H1 (cell line): ENCODE results near the gene SAE1. TPM values are rescaled to one million over a fixed set of nuclear protein-coding genes. Genes with fewer than 3 reads are reported as not detected.

Source experiments
- CTCF ChIA-PET: fragments of 300-600 bp; sonication (Branson Sonifier 250); formaldehyde crosslinking; loops from one replicate; lab custom pipeline; 2021; ENCODE audit not compliant: partially characterized antibody; lab: Charles Lee
- POLR2A ChIA-PET: fragments of 300-600 bp; sonication (Branson Sonifier 250); formaldehyde crosslinking; loops from one replicate; lab custom pipeline; 2021; ENCODE audit warnings: inconsistent platforms; ENCODE audit not compliant: partially characterized antibody; lab: Charles Lee
- DNase-seq, 2 experiments: peaks; one replicate each; pipeline versions ENCODE4 v3.0.0 to v3.0.0-alpha.2; 2010 to 2022; ENCODE audit warnings: low spot score in 2 of 2, low read depth in 1 of 2, mixed read lengths in 1 of 2
- FAIRE-seq: peaks from 2 replicates; lab custom pipeline; 2011; peaks lifted over from hg19 to GRCh38; lab: Jason Lieb, UNC
- H2AFZ ChIP-seq: 2 replicates; pipeline ENCODE4 v1.8.1; 2012; ENCODE audit warnings: low read length, inconsistent platforms
- H2AK5ac ChIP-seq: 2 replicates; pipeline ENCODE4 v1.6.1; 2013; ENCODE audit warnings: low read depth, low read length
- H2BK120ac ChIP-seq: replicated peaks from 2 replicates; pipeline ENCODE3; 2013; ENCODE audit warnings: low read depth, low read length, inconsistent platforms
- H2BK12ac ChIP-seq: 2 replicates; pipeline ENCODE4 v1.6.1; 2013; ENCODE audit warnings: low read depth, low read length
- H2BK15ac ChIP-seq: 2 replicates; pipeline ENCODE4 v1.6.1; 2013; ENCODE audit warnings: low read length
- H2BK20ac ChIP-seq: 2 replicates; pipeline ENCODE4 v1.6.1; 2013; ENCODE audit warnings: low read length
- H2BK5ac ChIP-seq: 2 replicates; pipeline ENCODE4 v1.6.1; 2013; ENCODE audit warnings: low read depth, low read length
- H3K14ac ChIP-seq: 2 replicates; pipeline ENCODE4 v1.6.1; 2013; ENCODE audit warnings: inconsistent platforms; ENCODE audit not compliant: insufficient read length
- H3K18ac ChIP-seq: 2 replicates; pipeline ENCODE4 v1.6.1; 2013; ENCODE audit warnings: low read length; ENCODE audit errors: extremely low read depth
- H3K23ac ChIP-seq: 2 replicates; pipeline ENCODE4 v1.6.1; 2013; ENCODE audit warnings: inconsistent platforms; ENCODE audit not compliant: insufficient read length
- H3K23me2 ChIP-seq: 2 replicates; pipeline ENCODE4 v1.6.1; 2013; ENCODE audit warnings: low read depth, low read length
- H3K27ac ChIP-seq: 2 replicates; pipeline ENCODE4 v1.6.1; 2011; ENCODE audit warnings: low read depth, low read length, inconsistent platforms
- H3K27me3 ChIP-seq, 4 experiments: replicated peaks in 1 of 4; 1 replicate in 1 of 4; 2 replicates in 3 of 4; pipeline versions ENCODE4 v1.6.1 to v1.8.1; 2011 to 2013; ENCODE audit warnings: low read length in 3 of 4, mild to moderate bottlenecking in 3 of 4, inconsistent platforms in 2 of 4, mixed read lengths in 2 of 4, moderate library complexity in 1 of 4; ENCODE audit not compliant: control insufficient read depth in 3 of 4, insufficient read depth in 3 of 4; ENCODE audit errors: extremely low read depth in 1 of 4
- H3K36me3 ChIP-seq, 4 experiments: 2 replicates each; pipeline versions ENCODE4 v1.6.1 to v1.8.1; 2011 to 2013; ENCODE audit warnings: mild to moderate bottlenecking in 4 of 4, low read length in 3 of 4, moderate library complexity in 2 of 4, control low read depth in 1 of 4, inconsistent platforms in 1 of 4; ENCODE audit not compliant: insufficient read depth in 4 of 4, control insufficient read depth in 2 of 4
- H3K4ac ChIP-seq: replicated peaks from 2 replicates; pipeline ENCODE3; 2013; ENCODE audit warnings: low read length, low read depth, mixed read lengths, inconsistent platforms; ENCODE audit not compliant: insufficient read length
- H3K4me1 ChIP-seq, 4 experiments: replicated peaks in 1 of 4; 1 replicate in 1 of 4; 2 replicates in 3 of 4; pipeline versions ENCODE4 v1.6.1 to v1.8.1; 2011 to 2013; ENCODE audit warnings: low read length in 3 of 4, inconsistent platforms in 2 of 4, mixed read lengths in 1 of 4; ENCODE audit not compliant: insufficient read depth in 4 of 4, control insufficient read depth in 3 of 4
- H3K4me2 ChIP-seq, 2 experiments: 2 replicates each; pipeline versions ENCODE4 v1.6.1 to v1.8.1; 2011 to 2013; ENCODE audit warnings: low read depth in 2 of 2, low read length in 2 of 2, control low read depth in 1 of 2, inconsistent platforms in 1 of 2, mild to moderate bottlenecking in 1 of 2; ENCODE audit not compliant: insufficient read depth in 1 of 2
- H3K4me3 ChIP-seq, 4 experiments: fragments of 200-600, 300-600 bp in 1 of 4; sonication (generic), shearing (Covaris generic), sonication (Bioruptor Twin) in 1 of 4; 2 replicates each; pipeline versions ENCODE4 v1.5.1 to v1.8.1; 2011 to 2016; ENCODE audit warnings: low read length in 4 of 4, low read depth in 3 of 4, control low read depth in 2 of 4, inconsistent platforms in 2 of 4, mild to moderate bottlenecking in 2 of 4, mixed read lengths in 1 of 4, moderate library complexity in 1 of 4; ENCODE audit not compliant: insufficient read depth in 2 of 4; ENCODE audit errors: extremely low read depth in 1 of 4
- H3K56ac ChIP-seq: replicated peaks from 2 replicates; pipeline ENCODE3; 2013; ENCODE audit warnings: low read depth, mild to moderate bottlenecking, mixed read lengths, low read length, inconsistent platforms; ENCODE audit not compliant: insufficient read length
- H3K79me1 ChIP-seq: 2 replicates; pipeline ENCODE4 v1.6.1; 2013; ENCODE audit warnings: low read depth, low read length, control low read depth
- H3K79me2 ChIP-seq, 2 experiments: 2 replicates each; pipeline versions ENCODE4 v1.6.1 to v1.8.1; 2012 to 2013; ENCODE audit warnings: low read length in 2 of 2, mild to moderate bottlenecking in 2 of 2, inconsistent platforms in 1 of 2; ENCODE audit not compliant: insufficient read depth in 2 of 2, control insufficient read depth in 1 of 2
- H3K9ac ChIP-seq, 4 experiments: replicated peaks in 1 of 4; 1 replicate in 1 of 4; 2 replicates in 3 of 4; pipeline versions ENCODE4 v1.6.1 to v1.8.1; 2011 to 2013; ENCODE audit warnings: low read depth in 3 of 4, low read length in 3 of 4, control low read depth in 2 of 4, mild to moderate bottlenecking in 2 of 4, moderate library complexity in 2 of 4, inconsistent platforms in 1 of 4; ENCODE audit errors: extremely low read depth in 1 of 4
- H3K9me3 ChIP-seq, 2 experiments: 2 replicates each; pipeline versions ENCODE4 v1.6.1 to v1.8.1; 2012 to 2013; ENCODE audit warnings: mild to moderate bottlenecking in 2 of 2, moderate library complexity in 2 of 2, control low read depth in 1 of 2, inconsistent platforms in 1 of 2, low read depth in 1 of 2, low read length in 1 of 2, mixed read lengths in 1 of 2; ENCODE audit not compliant: insufficient read depth in 2 of 2
- H4K20me1 ChIP-seq, 2 experiments: replicated peaks in 1 of 2; 2 replicates each; pipeline versions ENCODE3 to v1.8.1; 2011 to 2013; ENCODE audit warnings: inconsistent platforms in 2 of 2, low read length in 2 of 2, mild to moderate bottlenecking in 1 of 2; ENCODE audit not compliant: insufficient read depth in 2 of 2, control insufficient read depth in 1 of 2
- H4K5ac ChIP-seq: 2 replicates; pipeline ENCODE4 v1.6.1; 2013; ENCODE audit warnings: low read length, low read depth, mixed read lengths, inconsistent platforms; ENCODE audit not compliant: insufficient read length
- H4K8ac ChIP-seq: 2 replicates; pipeline ENCODE4 v1.8.0; 2013; ENCODE audit warnings: mild to moderate bottlenecking, moderate library complexity, low read length, inconsistent platforms; ENCODE audit not compliant: insufficient read depth; ENCODE audit errors: extremely low read depth
- H4K91ac ChIP-seq: replicated peaks from 2 replicates; pipeline ENCODE3; 2013; ENCODE audit warnings: low read length, mixed read lengths, inconsistent platforms; ENCODE audit not compliant: insufficient read length
- E2F6 ChIP-seq: IDR thresholded peaks from 2 replicates; pipeline ENCODE4 v1.6.1; 2012; ENCODE audit warnings: inconsistent platforms
- EP300 ChIP-seq, 2 experiments: IDR thresholded peaks; 1 replicate in 1 of 2; 2 replicates in 1 of 2; pipeline ENCODE4 v1.6.1; 2011 to 2012; ENCODE audit warnings: low read depth in 2 of 2, low read length in 2 of 2, mild to moderate bottlenecking in 2 of 2, borderline replicate concordance in 1 of 2, inconsistent platforms in 1 of 2, moderate library complexity in 1 of 2
- KDM4A ChIP-seq: IDR thresholded peaks from one replicate; pipeline ENCODE4 v1.7.1; 2012; ENCODE audit warnings: low read depth, mild to moderate bottlenecking, moderate library complexity, low read length, inconsistent platforms; ENCODE audit not compliant: severe bottlenecking
- YY1 ChIP-seq: IDR thresholded peaks from 2 replicates; pipeline ENCODE4 v1.6.1; 2011; ENCODE audit warnings: low read depth, mild to moderate bottlenecking, low read length
- WGBS, 2 experiments: shearing (Covaris generic) in 1 of 2; methylation state at CpG; one replicate each; pipeline versions ENCODE4 v1.1.6 to v1.1.7; 2013 to 2015; ENCODE audit warnings: low lambda C conversion rate in 2 of 2, mixed read lengths in 2 of 2, inconsistent platforms in 1 of 2, low coverage in 1 of 2, missing lambda C conversion rate in 1 of 2; ENCODE audit not compliant: insufficient replicate concordance in 2 of 2, insufficient coverage in 1 of 2, insufficient read length in 1 of 2; ENCODE audit errors: extremely low coverage in 1 of 2, missing lambda C conversion rate in 1 of 2; 5-methylcytosine and 5-hydroxymethylcytosine counted together
- polyA plus RNA-seq, 7 experiments: library from polyadenylated mRNA; depleted of rRNA in 3 of 7; stranded (reverse) in 5 of 7; unstranded in 2 of 7; fragments of >200 nt in 5 of 7; fragments of 200-250 nt in 2 of 7; gene quantifications; 1 replicate in 5 of 7; 2 replicates in 1 of 7; 4 replicates in 1 of 7; pipeline versions ENCODE4 v1.2.1 to v1.2.3, GENCODE V29; 2011 to 2013; ENCODE audit warnings: missing spikeins in 2 of 7, mixed read lengths in 2 of 7
- total RNA-seq: library from RNA; stranded (reverse); fragmentation: NEBNext Ultra II Directional; extraction: Animal tissue kit (Norgen Biotek cat#: 25700); gene quantifications from 2 replicates; pipeline ENCODE4 v1.2.1, GENCODE V29; 2021

The SAE1 gene
- total and polyA plus RNA-seq, 2 of the 8 experiments (the other 6 are each of a cell fraction or from before 2014, with no cell fraction given): 213 to 268 TPM

GRCh38 chr19:47221080-47221841 is 90.6 kb downstream of the SAE1 start:
- H2AK5ac ChIP-seq: no peak overlapping the region
- peaks cover 0 to 6% (median 4%) of the 10 kb centered on the region in 4 experiments; a peak in 4 of 7 replicates for H3K4me1 ChIP-seq
- H2BK120ac ChIP-seq: no peak overlapping the region
- H2BK20ac ChIP-seq: no peak overlapping the region
- H2BK15ac ChIP-seq: no peak overlapping the region
- H3K14ac ChIP-seq: no peak overlapping the region
- no peak overlapping the region for H4K91ac ChIP-seq
- no peak overlapping the region for H3K9ac ChIP-seq
- no peak overlapping the region for H3K56ac ChIP-seq
- peaks cover 0 to 3% of the 10 kb centered on the region in 2 experiments for H4K20me1 ChIP-seq
- no peak overlapping the region for H3K27ac ChIP-seq
- 93% methylated on average over 27 of the region's 33 CpGs; no CpG with 5 or more reads in 1 of the 2 experiments for WGBS, 2 experiments
- H2AFZ ChIP-seq: no peak overlapping the region
- H3K23me2 ChIP-seq: peaks cover under 1% of the 10 kb centered on the region; the same call in 1 of the 2 replicates
- no peak overlapping the region for H3K4me2 ChIP-seq
- H3K79me1 ChIP-seq: no peaks in the 10 kb centered on the region; the same call in 1 of the 2 replicates
- DNase-seq: no peak
- no peak overlapping the region for H3K18ac ChIP-seq
- H3K36me3 ChIP-seq: peaks cover 2 to 12% (median 9%) of the 10 kb centered on the region in 4 experiments; a peak in 6 of 8 replicates
- H3K9me3 ChIP-seq: no peaks in the 10 kb centered on the region
- no peak overlapping the region for H3K4ac ChIP-seq
- FAIRE-seq: no peak
- ChIA-PET POLR2A (interaction anchor here (0.6 to 8.2 kb wide), 7 partner anchors 7 to 119 kb away, joined by 3 to 195 read pairs (median 4); no protein-coding TSS in a partner anchor), CTCF (interaction anchor here (0.8 to 11.9 kb wide), 6 partner anchors 9 to 140 kb away, joined by 3 to 152 read pairs (median 18); no protein-coding TSS in a partner anchor)
- no peak overlapping the region for H3K4me3 ChIP-seq
- no peaks in the 10 kb centered on the region for H3K27me3 ChIP-seq
- peak overlapping the region; percentile 60; the same call in 1 of the 2 replicates for H2BK5ac ChIP-seq
- H4K8ac ChIP-seq: no peak overlapping the region
- H3K79me2 ChIP-seq: peaks cover 0 to 12% of the 10 kb centered on the region in 2 experiments; a peak in 1 of 4 replicates
- no peak overlapping the region for H4K5ac ChIP-seq
- no peak overlapping the region for H2BK12ac ChIP-seq
- no peak overlapping the region for H3K23ac ChIP-seq
- TF ChIP-seq EP300 (IDR thresholded peaks at IDR 0.05; ENCODE audit: borderline replicate concordance in 1 of 2, low read depth in 2 of 2, low read length in 2 of 2) (no peak), YY1 (no peak), E2F6 (no peak), KDM4A (no peak)
